IMR-90 (cell line): ENCODE data around the gene DDX10. TPM values are rescaled to one million over a fixed set of nuclear protein-coding genes. Genes with fewer than 3 reads are reported as not detected.

ENCODE experiments used
- ATAC-seq: fragments of 200-7000 bp; cut with Tn5 transposase; 2 replicates; pipeline ENCODE4 v1.9.1; 2020; ENCODE audit warnings: low read depth, mild to moderate bottlenecking, moderate library complexity
- BruUV-seq: library from RNA; stranded (reverse); fragments of 400-500 nt; replicated peaks from 2 replicates; lab custom pipeline; 2021; lab: Mats Ljungman, UMichigan
- CTCF ChIA-PET: fragments of 300-600 bp; formaldehyde crosslinking; extraction: SDS; loops from one replicate; lab custom pipeline; 2021; ENCODE audit warnings: antibody characterized with exemption; lab: Yijun Ruan, JAX
- POLR2A ChIA-PET: fragments of 300-600 bp; sonication (Branson Sonifier 250); formaldehyde crosslinking; loops from one replicate; lab custom pipeline; 2022; ENCODE audit warnings: antibody characterized with exemption; ENCODE audit not compliant: unreplicated experiment; lab: Charles Lee
- DNase-seq: peaks from one replicate; pipeline ENCODE4 v3.0.0; 2013
- H2AFZ ChIP-seq: replicated peaks from 2 replicates; pipeline ENCODE3; 2013; ENCODE audit warnings: low read length, mild to moderate bottlenecking; ENCODE audit not compliant: poor library complexity
- H2AK5ac ChIP-seq: 2 replicates; pipeline ENCODE4 v1.6.1; 2013; ENCODE audit warnings: low read depth, low read length, inconsistent platforms
- H2AK9ac ChIP-seq: replicated peaks from 2 replicates; pipeline ENCODE3; 2013; ENCODE audit warnings: mild to moderate bottlenecking, low read depth, low read length, moderate library complexity; ENCODE audit not compliant: poor library complexity
- H2BK120ac ChIP-seq: 2 replicates; pipeline ENCODE4 v1.6.1; 2013; ENCODE audit warnings: low read depth, low read length, inconsistent platforms
- H2BK15ac ChIP-seq: 3 replicates; pipeline ENCODE4 v1.6.1; 2013; ENCODE audit warnings: low read depth, low read length, inconsistent platforms
- H2BK20ac ChIP-seq: 2 replicates; pipeline ENCODE4 v1.6.1; 2013; ENCODE audit warnings: low read depth, mild to moderate bottlenecking, inconsistent platforms, low read length, moderate library complexity
- H2BK5ac ChIP-seq: 2 replicates; pipeline ENCODE4 v1.6.1; 2013; ENCODE audit warnings: mild to moderate bottlenecking, low read depth, low read length, inconsistent platforms; ENCODE audit not compliant: poor library complexity, severe bottlenecking
- H3K14ac ChIP-seq: replicated peaks from 2 replicates; pipeline ENCODE4 v1.6.1; 2013; ENCODE audit warnings: low read depth, low read length, inconsistent platforms
- H3K18ac ChIP-seq: 2 replicates; pipeline ENCODE4 v1.6.1; 2013; ENCODE audit warnings: low read depth, low read length, control low read depth
- H3K23ac ChIP-seq: 2 replicates; pipeline ENCODE4 v1.6.1; 2013; ENCODE audit warnings: low read depth, low read length, inconsistent platforms
- H3K27ac ChIP-seq: 2 replicates; pipeline ENCODE4 v1.5.1; 2013; ENCODE audit warnings: mild to moderate bottlenecking, control low read depth, low read length; ENCODE audit not compliant: insufficient read depth
- H3K27me3 ChIP-seq: 2 replicates; pipeline ENCODE4 v1.6.1; 2013; ENCODE audit warnings: low read length; ENCODE audit not compliant: control insufficient read depth, insufficient read depth
- H3K36me3 ChIP-seq: 2 replicates; pipeline ENCODE4 v1.6.1; 2013; ENCODE audit warnings: low read length, mixed read lengths; ENCODE audit not compliant: control insufficient read depth, insufficient read depth
- H3K4ac ChIP-seq: 2 replicates; pipeline ENCODE4 v1.6.1; 2013; ENCODE audit warnings: low read depth, low read length, inconsistent platforms
- H3K4me1 ChIP-seq: 2 replicates; pipeline ENCODE4 v1.6.1; 2013; ENCODE audit warnings: low read length, mixed read lengths; ENCODE audit not compliant: control insufficient read depth, insufficient read depth
- H3K4me2 ChIP-seq: 2 replicates; pipeline ENCODE4 v1.6.1; 2013; ENCODE audit warnings: low read depth, mild to moderate bottlenecking, control low read depth, low read length, moderate library complexity
- H3K4me3 ChIP-seq: 2 replicates; pipeline ENCODE4 v1.5.1; 2013; ENCODE audit warnings: low read depth, mild to moderate bottlenecking, control low read depth, low read length, moderate library complexity; ENCODE audit not compliant: insufficient read depth
- H3K56ac ChIP-seq: 2 replicates; pipeline ENCODE4 v1.6.1; 2013; ENCODE audit warnings: low read length, inconsistent platforms; ENCODE audit not compliant: insufficient read depth; ENCODE audit errors: extremely low read depth
- H3K79me1 ChIP-seq, 2 experiments: 2 replicates each; pipeline ENCODE4 v1.6.1; 2013; ENCODE audit warnings: low read length in 2 of 2, inconsistent platforms in 1 of 2, low read depth in 1 of 2
- H3K9ac ChIP-seq: 2 replicates; pipeline ENCODE4 v1.6.1; 2013; ENCODE audit warnings: low read depth, low read length, control low read depth
- H3K9me1 ChIP-seq: 2 replicates; pipeline ENCODE4 v1.6.1; 2013; ENCODE audit warnings: low read length, inconsistent platforms; ENCODE audit not compliant: insufficient read depth
- H3K9me3 ChIP-seq: 2 replicates; pipeline ENCODE4 v1.6.1; 2013; ENCODE audit warnings: low read length; ENCODE audit not compliant: control insufficient read depth, insufficient read depth
- H4K20me1 ChIP-seq: 2 replicates; pipeline ENCODE4 v1.6.1; 2013; ENCODE audit warnings: low read length, inconsistent platforms; ENCODE audit not compliant: insufficient read depth
- H4K5ac ChIP-seq: 2 replicates; pipeline ENCODE4 v1.6.1; 2013; ENCODE audit warnings: mild to moderate bottlenecking, low read depth, low read length, control low read depth
- H4K8ac ChIP-seq, 2 experiments: 2 replicates each; pipeline ENCODE4 v1.6.1; 2013; ENCODE audit warnings: low read depth in 2 of 2, low read length in 2 of 2, control low read depth in 1 of 2, inconsistent platforms in 1 of 2
- H4K91ac ChIP-seq: 2 replicates; pipeline ENCODE4 v1.6.1; 2013; ENCODE audit warnings: low read depth, low read length, inconsistent platforms; ENCODE audit not compliant: insufficient read depth
- BHLHE40 ChIP-seq: fragments of 150-350 bp; IDR thresholded peaks from 2 replicates; pipeline ENCODE4 v1.6.1; 2016; ENCODE audit warnings: mild to moderate bottlenecking, low read depth, low read length
- CEBPB ChIP-seq: IDR thresholded peaks from 2 replicates; pipeline ENCODE4 v1.6.1; 2012; ENCODE audit warnings: low read depth, low read length, improper control_type of control experiment
- CHD1 ChIP-seq: IDR thresholded peaks from 2 replicates; pipeline ENCODE4 v1.6.1; 2012; ENCODE audit warnings: low read depth, low read length, improper control_type of control experiment
- CTCF ChIP-seq: conservative IDR thresholded peaks from 2 replicates; pipeline ENCODE4 v1.5.1; 2012; ENCODE audit warnings: mild to moderate bottlenecking, low read depth, low read length, improper control_type of control experiment
- ELK1 ChIP-seq: fragments of 150-350 bp; IDR thresholded peaks from 2 replicates; pipeline ENCODE4 v1.6.1; 2016; ENCODE audit warnings: low read depth, mild to moderate bottlenecking, low read length, moderate library complexity, borderline replicate concordance
- FOS ChIP-seq: fragments of 150-350 bp; IDR thresholded peaks from 2 replicates; pipeline ENCODE4 v1.6.1; 2016; ENCODE audit warnings: low read depth, low read length
- MAFK ChIP-seq: IDR thresholded peaks from 2 replicates; pipeline ENCODE4 v1.6.1; 2012; ENCODE audit warnings: low read depth, low read length, improper control_type of control experiment
- MAZ ChIP-seq: IDR thresholded peaks from 2 replicates; pipeline ENCODE4 v1.6.1; 2012; ENCODE audit warnings: low read depth, mild to moderate bottlenecking, low read length, improper control_type of control experiment, moderate library complexity, borderline replicate concordance
- MXI1 ChIP-seq: IDR thresholded peaks from 2 replicates; pipeline ENCODE4 v1.6.1; 2012; ENCODE audit warnings: low read depth, mild to moderate bottlenecking, low read length, moderate library complexity, borderline replicate concordance
- NFE2L2 ChIP-seq: fragments of 150-350 bp; IDR thresholded peaks from 2 replicates; pipeline ENCODE4 v1.6.1; 2016; ENCODE audit warnings: low read depth, mild to moderate bottlenecking, low read length
- POLR2A ChIP-seq: IDR thresholded peaks from 2 replicates; pipeline ENCODE4 v1.6.1; 2012; ENCODE audit warnings: mild to moderate bottlenecking, low read depth, low read length
- RAD21 ChIP-seq: IDR thresholded peaks from 2 replicates; pipeline ENCODE4 v1.6.1; 2012; ENCODE audit warnings: low read length, improper control_type of control experiment
- RCOR1 ChIP-seq: IDR thresholded peaks from 2 replicates; pipeline ENCODE4 v1.6.1; 2012; ENCODE audit warnings: mild to moderate bottlenecking, low read length, improper control_type of control experiment; ENCODE audit not compliant: insufficient replicate concordance
- RFX5 ChIP-seq: IDR thresholded peaks from 2 replicates; pipeline ENCODE4 v1.8.0; 2012; ENCODE audit warnings: low read depth, mild to moderate bottlenecking, low read length, moderate library complexity
- SMC3 ChIP-seq: fragments of 150-350 bp; IDR thresholded peaks from 2 replicates; pipeline ENCODE4 v1.6.1; 2016; ENCODE audit warnings: low read depth, mild to moderate bottlenecking, antibody characterized with exemption, low read length, moderate library complexity
- USF2 ChIP-seq: fragments of 150-350 bp; IDR thresholded peaks from 2 replicates; pipeline ENCODE4 v1.6.1; 2017; ENCODE audit warnings: mild to moderate bottlenecking, antibody characterized with exemption, low read length, low read depth
- WGBS, 2 experiments: methylation state at CpG; one replicate each; pipeline versions ENCODE4 v1.1.5 to v1.1.7; 2013; ENCODE audit warnings: missing lambda C conversion rate in 2 of 2; ENCODE audit not compliant: insufficient read length in 1 of 2; ENCODE audit errors: extremely low coverage in 2 of 2; 5-methylcytosine and 5-hydroxymethylcytosine counted together
- dilution Hi-C: fragments of 300-500 bp; cut with HindIII; formaldehyde crosslinking; loops from one replicate; pipeline ENCODE4 v1.14.3; 2018; ENCODE audit warnings: low sequenced_read_pairs; ENCODE audit not compliant: unreplicated experiment
- in situ Hi-C: fragments of 300-500 bp; cut with MboI; formaldehyde crosslinking; loops from 3 replicates; pipeline ENCODE4 v1.14.3; 2019; ENCODE audit warnings: low sequenced_read_pairs, inconsistent platforms, mixed read lengths
- intact Hi-C: fragments of 100-400 bp; cut with micrococcal nuclease; formaldehyde crosslinking; loops from 2 replicates; pipeline ENCODE4 v1.10.0; 2022
- polyA plus RNA-seq, 3 experiments: library from polyadenylated mRNA; depleted of rRNA; stranded (reverse); fragments of >200 nt; gene quantifications; 2 replicates each; pipeline ENCODE4 v1.2.3, GENCODE V29; 2012; ENCODE audit warnings: low replicate concordance in 1 of 3
- total RNA-seq: library from RNA; depleted of rRNA; stranded (reverse); fragments of >200 nt; gene quantifications from 2 replicates; pipeline ENCODE4 v1.2.3, GENCODE V29; 2012

Gene DDX10
- total and polyA plus RNA-seq, 2 of the 4 experiments (the other 2 are of a cell fraction) = 20.0 to 31.9 TPM

GRCh38 chr11:108852701-108853100 is 187.8 kb downstream of the DDX10 start:
- dilution Hi-C loops = no loop called here
- H2BK20ac ChIP-seq = no peak overlapping the region
- H3K4ac ChIP-seq = no peak overlapping the region
- no peak overlapping the region for H3K27ac ChIP-seq
- in situ Hi-C loops = no loop called here
- no peak overlapping the region for H2AK9ac ChIP-seq
- H2BK15ac ChIP-seq = no peak overlapping the region
- intact Hi-C loops = no loop called here
- no peak overlapping the region for H4K91ac ChIP-seq
- no peak overlapping the region for H3K4me2 ChIP-seq
- no peak overlapping the region for H4K5ac ChIP-seq
- no TSS peak for BruUV-seq
- ATAC-seq (no peak), DNase-seq (no peak)
- H3K9me1 ChIP-seq = 0 out of 2 replicates have a peak, but pooled peaks cover 3% of the 10 kb centered on the region
- no peak overlapping the region for H3K14ac ChIP-seq
- no peak overlapping the region for H2BK120ac ChIP-seq
- TF ChIP-seq RFX5 = no peak
- no peak for TF ChIP-seq FOS
- no peak for TF ChIP-seq CEBPB
- no peak for TF ChIP-seq NFE2L2
- TF ChIP-seq USF2 = no peak
- TF ChIP-seq ELK1 = no peak
- no peak for TF ChIP-seq MAZ
- TF ChIP-seq BHLHE40 = no peak
- TF ChIP-seq MAFK = no peak
- TF ChIP-seq CTCF = no peak
- TF ChIP-seq MXI1 = no peak
- TF ChIP-seq CHD1 = no peak
- no peak for TF ChIP-seq POLR2A
- no peak for TF ChIP-seq RAD21
- TF ChIP-seq RCOR1 = no peak
- no peak for TF ChIP-seq SMC3
- CTCF ChIA-PET = no interaction called here
- no peak overlapping the region for H2AK5ac ChIP-seq
- no peak overlapping the region for H2AFZ ChIP-seq
- H3K4me3 ChIP-seq = no peak overlapping the region
- H3K56ac ChIP-seq = no peak overlapping the region
- no peak overlapping the region for H2BK5ac ChIP-seq
- no peaks in the 10 kb centered on the region for H3K27me3 ChIP-seq
- WGBS, 2 experiments = no CpG with 5 or more reads among the region's 1 CpG
- H3K9ac ChIP-seq = no peak overlapping the region
- H3K36me3 ChIP-seq = no peaks in the 10 kb centered on the region
- POLR2A ChIA-PET = no interaction called here
- peaks cover 3% of the 10 kb centered on the region; the same call in 1 of the 2 replicates for H3K4me1 ChIP-seq
- H3K9me3 ChIP-seq = no peaks in the 10 kb centered on the region
- no peak overlapping the region for H4K8ac ChIP-seq
- H4K20me1 ChIP-seq = no peaks in the 10 kb centered on the region
- H3K18ac ChIP-seq = no peak overlapping the region
- H3K23ac ChIP-seq = no peak overlapping the region
- H3K79me1 ChIP-seq = no peaks in the 10 kb centered on the region; a peak in 1 of 4 replicates
